BE2C (cell line): ENCODE measurements around the gene C12orf75.
"Not testable (repeated sequence)": the region's sequence is repeated elsewhere in the genome, so short reads cannot be mapped to it uniquely, and the experiment has no call there.

ENCODE experiments used
- DNase-seq: peaks from one replicate; pipeline ENCODE4 v3.0.0-alpha.2; 2020
- H3K27me3 ChIP-seq: fragments of 250-450 bp; sonication (Bioruptor Pico); 2 replicates; pipeline ENCODE4 v1.5.1; 2020; ENCODE audit warnings: mild to moderate bottlenecking
- H3K36me3 ChIP-seq: fragments of 250-450 bp; sonication (Bioruptor Pico); 2 replicates; pipeline ENCODE4 v1.5.1; 2020; ENCODE audit warnings: mild to moderate bottlenecking
- H3K4me1 ChIP-seq: fragments of 250-450 bp; sonication (Bioruptor Pico); 2 replicates; pipeline ENCODE4 v1.5.1; 2020
- H3K4me3 ChIP-seq: 2 replicates; pipeline ENCODE4 v1.5.1; 2011; ENCODE audit warnings: low read depth, low read length
- H3K9me3 ChIP-seq: fragments of 250-450 bp; sonication (Bioruptor Pico); 2 replicates; pipeline ENCODE4 v1.5.1; 2020
- TF ChIP-seq, protein P1 (sequence below): IDR thresholded peaks from 2 replicates; pipeline ENCODE4 v1.5.1; 2012; ENCODE audit warnings: mild to moderate bottlenecking, low read depth, low read length

C12orf75 gene

DNA sequence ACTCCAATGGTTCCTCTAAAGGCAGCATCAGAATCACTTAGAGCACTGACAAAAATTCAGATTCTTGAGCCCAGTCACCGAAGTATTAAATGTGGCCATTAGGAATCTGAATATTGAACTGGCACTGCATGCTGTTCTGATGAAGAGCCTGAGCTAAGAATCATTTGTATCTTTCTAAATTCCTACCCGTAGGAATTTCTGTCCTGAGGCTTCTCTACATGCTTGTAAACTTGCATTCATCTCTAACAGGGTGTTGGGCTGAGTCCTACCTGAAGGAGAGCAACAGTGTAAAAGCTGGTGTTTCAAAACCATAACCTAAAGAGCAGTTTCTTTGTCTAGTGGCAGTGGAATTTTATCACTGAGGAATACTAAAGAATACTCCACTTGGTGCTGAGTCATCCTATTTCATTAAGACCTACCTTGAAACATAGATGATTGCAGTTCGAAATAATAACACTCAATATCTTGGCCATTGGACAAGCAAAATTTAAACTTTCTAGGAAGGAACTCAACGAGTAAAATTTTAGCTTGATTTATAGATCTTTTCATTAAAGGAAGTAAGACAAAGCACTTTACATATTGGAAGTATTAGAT, 35.5 kb upstream of the C12orf75 start:
- H3K4me3 ChIP-seq = no peak overlapping the region
- H3K9me3 ChIP-seq = no peaks in the 10 kb centered on the region
- no peaks in the 10 kb centered on the region for H3K36me3 ChIP-seq
- H3K4me1 ChIP-seq = no peaks in the 10 kb centered on the region
- peaks cover 6% of the 10 kb centered on the region; the same call in 1 of the 2 replicates for H3K27me3 ChIP-seq
- TF ChIP-seq, protein P1, sequence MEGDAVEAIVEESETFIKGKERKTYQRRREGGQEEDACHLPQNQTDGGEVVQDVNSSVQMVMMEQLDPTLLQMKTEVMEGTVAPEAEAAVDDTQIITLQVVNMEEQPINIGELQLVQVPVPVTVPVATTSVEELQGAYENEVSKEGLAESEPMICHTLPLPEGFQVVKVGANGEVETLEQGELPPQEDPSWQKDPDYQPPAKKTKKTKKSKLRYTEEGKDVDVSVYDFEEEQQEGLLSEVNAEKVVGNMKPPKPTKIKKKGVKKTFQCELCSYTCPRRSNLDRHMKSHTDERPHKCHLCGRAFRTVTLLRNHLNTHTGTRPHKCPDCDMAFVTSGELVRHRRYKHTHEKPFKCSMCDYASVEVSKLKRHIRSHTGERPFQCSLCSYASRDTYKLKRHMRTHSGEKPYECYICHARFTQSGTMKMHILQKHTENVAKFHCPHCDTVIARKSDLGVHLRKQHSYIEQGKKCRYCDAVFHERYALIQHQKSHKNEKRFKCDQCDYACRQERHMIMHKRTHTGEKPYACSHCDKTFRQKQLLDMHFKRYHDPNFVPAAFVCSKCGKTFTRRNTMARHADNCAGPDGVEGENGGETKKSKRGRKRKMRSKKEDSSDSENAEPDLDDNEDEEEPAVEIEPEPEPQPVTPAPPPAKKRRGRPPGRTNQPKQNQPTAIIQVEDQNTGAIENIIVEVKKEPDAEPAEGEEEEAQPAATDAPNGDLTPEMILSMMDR = no peak
- no peak for DNase-seq

DNA sequence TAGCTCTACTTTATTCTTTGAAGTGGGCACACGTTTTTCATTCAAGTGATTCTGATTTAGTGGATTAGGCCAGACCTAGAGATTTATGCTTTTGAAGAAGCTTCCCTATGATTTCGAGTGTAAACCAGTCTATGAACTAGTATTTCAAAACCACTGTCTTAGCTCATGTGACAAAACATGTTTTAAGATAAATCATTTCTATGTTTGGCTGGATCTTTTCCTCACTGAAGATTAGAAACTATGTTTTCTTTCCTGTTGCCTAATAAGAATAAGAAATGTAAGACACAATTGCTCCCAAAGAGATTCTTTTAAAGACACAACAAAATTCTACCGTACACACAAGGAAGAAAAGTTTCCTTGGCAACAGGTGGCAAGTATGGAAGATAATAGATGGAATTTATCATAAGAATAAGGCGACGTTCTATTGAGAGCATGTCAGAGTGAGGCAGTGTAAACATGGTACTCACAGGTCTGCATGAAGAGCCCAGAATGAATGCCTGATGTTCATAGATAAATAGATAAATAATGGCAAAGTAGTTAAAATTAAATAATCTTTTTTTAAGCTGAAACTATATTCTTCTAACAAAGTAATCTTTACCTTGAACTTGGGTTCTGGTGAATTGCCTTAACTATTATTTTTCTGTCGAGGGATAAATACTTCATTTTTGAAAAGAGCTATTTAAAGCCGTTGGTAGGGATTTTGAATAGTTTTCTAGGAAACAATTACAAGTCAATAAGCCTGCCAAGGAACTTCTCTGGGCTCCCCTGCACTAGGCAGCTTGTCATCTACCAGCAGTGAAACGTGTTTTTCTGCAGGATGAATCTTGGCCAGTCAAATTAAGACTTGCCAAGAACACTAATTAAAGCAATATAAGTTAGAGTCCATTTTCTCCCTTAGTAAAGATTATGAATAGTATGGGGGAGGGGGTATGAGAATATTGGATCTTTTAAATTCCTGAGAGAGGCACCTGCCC, 34.1 kb upstream of the C12orf75 start:
- DNase-seq = no peak
- no peaks in the 10 kb centered on the region for H3K36me3 ChIP-seq
- TF ChIP-seq, protein P1 = no peak

DNA sequence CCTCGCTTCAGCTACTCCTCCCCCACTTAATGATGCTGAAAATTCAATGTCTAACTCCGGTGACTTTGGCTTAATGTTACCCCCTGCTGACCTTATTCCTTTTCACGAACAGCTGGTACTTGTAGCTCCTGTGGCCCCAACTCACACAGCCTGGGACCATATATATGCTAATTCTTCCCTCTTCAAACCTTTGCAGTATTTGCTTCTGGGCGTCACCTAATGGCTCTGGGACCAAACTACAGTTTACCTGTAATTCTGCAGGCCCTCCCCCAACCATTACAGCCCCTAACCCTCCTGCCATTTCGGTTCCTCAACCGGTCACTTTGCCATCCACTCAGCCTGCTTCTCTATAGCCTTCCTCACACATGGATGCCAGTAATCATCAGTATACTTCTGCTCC, 29.6 kb upstream of the C12orf75 start:
- DNase-seq = no peak

More for the DNA sequence above, 34.1 kb upstream of the C12orf75 start:
- Histone ChIP-seq H3K4me3 (no peak overlapping the region), H3K4me1 (no peaks in the 10 kb centered on the region), H3K27me3 (peaks cover 5% of the 10 kb centered on the region; the same call in 1 of the 2 replicates), H3K9me3 (no peaks in the 10 kb centered on the region)

DNA sequence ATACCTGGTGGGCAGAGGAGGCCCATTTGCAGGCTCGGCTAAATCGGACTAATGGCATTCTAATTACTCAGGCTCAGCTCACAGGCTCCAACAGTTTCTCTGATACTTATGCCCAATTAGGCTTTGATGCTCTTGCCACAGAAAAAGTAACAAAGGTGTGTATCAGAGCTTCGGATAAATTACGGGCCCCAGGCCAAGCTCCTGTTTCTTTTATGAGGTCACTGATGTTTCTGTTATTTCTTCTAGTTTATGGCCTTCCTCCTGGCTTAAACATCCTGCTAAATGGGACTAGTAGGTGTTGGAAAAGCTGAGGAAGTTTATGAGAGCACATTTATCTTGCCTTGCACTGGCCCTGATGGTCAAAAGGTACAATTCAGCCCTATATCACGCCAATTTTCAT, 28.8 kb upstream of the C12orf75 start:
- no peaks in the 10 kb centered on the region for H3K4me1 ChIP-seq
- TF ChIP-seq, protein P1 = no peak
- H3K9me3 ChIP-seq = no peaks in the 10 kb centered on the region
- DNase-seq = no peak
- H3K36me3 ChIP-seq = no peaks in the 10 kb centered on the region
- no peaks in the 10 kb centered on the region for H3K27me3 ChIP-seq
- H3K4me3 ChIP-seq = no peak overlapping the region

More for the DNA sequence above, 29.6 kb upstream of the C12orf75 start:
- Histone ChIP-seq H3K4me3 (no peak overlapping the region), H3K36me3 (no peaks in the 10 kb centered on the region), H3K4me1 (no peaks in the 10 kb centered on the region), H3K9me3 (no peaks in the 10 kb centered on the region), H3K27me3 (no peaks in the 10 kb centered on the region)
- TF ChIP-seq, protein P1 = no peak

DNA sequence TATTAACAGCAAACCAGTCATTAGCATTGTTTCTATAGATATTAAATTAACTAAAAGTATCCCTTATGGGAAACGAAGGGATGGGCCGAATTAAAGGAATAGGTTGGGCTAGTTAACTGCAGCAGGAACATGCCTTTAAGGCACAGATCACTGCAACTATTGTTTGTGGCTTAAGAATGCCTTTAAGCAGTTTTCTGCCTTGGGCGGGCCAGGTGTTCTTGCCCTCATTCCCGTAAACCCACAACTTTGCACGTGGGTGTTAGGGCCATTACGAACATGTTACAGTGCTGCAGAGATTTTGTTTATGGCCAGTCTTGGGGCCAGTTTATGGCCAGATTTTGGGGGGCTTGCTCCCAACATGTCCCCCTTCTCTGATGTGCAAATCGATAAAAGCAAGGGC, 27.5 kb upstream of the C12orf75 start:
- not testable (repeated sequence) for H3K4me3 ChIP-seq, H3K27me3 ChIP-seq, H3K9me3 ChIP-seq, DNase-seq, H3K36me3 ChIP-seq, H3K4me1 ChIP-seq

DNA sequence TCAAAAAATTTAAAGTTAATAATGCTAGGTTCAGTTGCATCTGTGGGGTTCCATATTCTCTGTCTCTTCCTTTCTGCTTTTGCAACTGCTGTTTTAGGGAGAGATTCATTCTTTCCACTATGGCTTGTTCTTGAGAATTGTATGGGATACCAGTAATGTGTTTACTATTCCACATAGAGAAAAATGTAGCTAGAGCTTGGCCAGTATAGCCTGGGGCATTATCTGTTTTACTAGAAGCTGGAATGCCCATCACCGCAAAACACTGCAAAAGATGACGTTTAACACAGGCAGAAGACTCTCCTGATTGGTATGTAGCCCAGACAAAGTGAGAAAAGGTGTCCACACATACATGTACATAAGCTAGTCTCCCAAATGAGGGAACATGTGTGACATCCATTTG, 25.9 kb upstream of the C12orf75 start:
- not testable (repeated sequence) for H3K9me3 ChIP-seq, DNase-seq, H3K27me3 ChIP-seq, H3K36me3 ChIP-seq, H3K4me1 ChIP-seq, H3K4me3 ChIP-seq

DNA sequence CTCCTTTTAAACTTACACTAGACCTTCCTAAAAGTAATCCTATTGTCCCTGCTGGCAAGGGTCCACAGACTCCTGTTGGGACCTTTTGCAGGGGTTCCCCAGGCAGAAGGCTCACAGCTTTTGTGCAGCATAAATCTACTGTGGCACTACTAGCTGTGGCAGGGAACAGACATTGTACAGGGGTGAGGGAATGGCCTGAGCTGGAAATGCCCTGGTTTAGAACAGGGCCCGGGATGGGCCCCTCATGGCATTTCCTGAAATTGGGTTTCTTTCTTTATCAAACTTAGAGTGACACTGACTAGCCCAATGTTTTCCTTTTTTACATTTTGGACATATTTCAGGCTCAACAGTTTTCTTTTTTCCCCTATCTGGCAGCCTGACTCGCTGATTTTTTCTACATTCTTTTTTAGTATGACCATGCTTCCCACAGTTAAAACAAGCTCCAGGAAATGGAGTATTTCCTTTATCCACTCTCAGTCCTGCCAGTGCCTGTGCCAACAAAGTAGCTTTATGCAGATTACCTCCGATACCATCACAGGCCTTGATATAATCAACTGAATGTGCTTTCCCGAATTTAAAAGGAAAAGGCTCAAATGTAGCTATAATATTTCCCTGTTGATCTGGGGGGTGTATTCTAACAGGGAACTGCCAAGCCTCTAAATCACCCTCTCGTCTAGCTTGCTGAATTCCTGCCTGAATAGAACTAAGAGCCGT, 22.7 kb upstream of the C12orf75 start:
- not testable (repeated sequence) for H3K4me3 ChIP-seq, H3K27me3 ChIP-seq, DNase-seq, H3K36me3 ChIP-seq, H3K9me3 ChIP-seq, H3K4me1 ChIP-seq

DNA sequence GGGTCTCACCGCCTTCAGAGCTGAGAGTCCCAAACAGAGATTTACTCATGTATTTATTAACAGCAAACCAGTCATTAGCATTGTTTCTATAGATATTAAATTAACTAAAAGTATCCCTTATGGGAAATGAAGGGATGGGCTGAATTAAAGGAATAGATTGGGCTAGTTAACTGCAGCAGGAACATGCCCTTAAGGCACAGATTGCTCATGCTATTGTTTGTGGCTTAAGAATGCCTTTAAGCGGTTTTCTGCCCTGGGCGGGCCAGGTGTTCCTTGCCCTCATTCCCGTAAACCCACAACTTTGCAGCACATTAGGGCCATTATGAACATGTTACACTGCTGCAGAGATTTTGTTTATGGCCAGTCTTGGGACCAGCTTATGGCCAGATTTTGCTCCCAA, 21.7 kb upstream of the C12orf75 start:
- H3K4me1 ChIP-seq, H3K9me3 ChIP-seq, DNase-seq, H3K27me3 ChIP-seq, H3K4me3 ChIP-seq, H3K36me3 ChIP-seq: not testable (repeated sequence)

DNA sequence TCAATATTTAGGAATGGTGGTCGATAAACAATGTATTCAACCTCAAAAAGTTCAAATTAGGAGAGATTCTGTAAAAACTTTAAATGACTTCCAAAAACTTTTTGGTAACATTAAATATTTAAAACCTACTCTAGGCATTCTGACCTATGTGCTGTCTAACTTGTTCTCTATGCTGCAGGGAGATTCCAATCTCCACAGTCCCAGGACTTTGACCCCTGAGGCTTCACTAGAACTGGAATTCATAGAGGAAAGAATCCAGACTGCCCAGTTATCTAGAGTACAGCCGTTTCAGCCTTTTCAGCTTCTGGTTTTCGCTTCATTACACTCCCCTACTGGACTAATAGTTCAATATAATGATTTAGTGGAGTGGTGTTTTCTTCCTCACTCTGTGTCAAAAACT, 21.1 kb upstream of the C12orf75 start:
- H3K36me3 ChIP-seq, DNase-seq: not testable (repeated sequence)

DNA sequence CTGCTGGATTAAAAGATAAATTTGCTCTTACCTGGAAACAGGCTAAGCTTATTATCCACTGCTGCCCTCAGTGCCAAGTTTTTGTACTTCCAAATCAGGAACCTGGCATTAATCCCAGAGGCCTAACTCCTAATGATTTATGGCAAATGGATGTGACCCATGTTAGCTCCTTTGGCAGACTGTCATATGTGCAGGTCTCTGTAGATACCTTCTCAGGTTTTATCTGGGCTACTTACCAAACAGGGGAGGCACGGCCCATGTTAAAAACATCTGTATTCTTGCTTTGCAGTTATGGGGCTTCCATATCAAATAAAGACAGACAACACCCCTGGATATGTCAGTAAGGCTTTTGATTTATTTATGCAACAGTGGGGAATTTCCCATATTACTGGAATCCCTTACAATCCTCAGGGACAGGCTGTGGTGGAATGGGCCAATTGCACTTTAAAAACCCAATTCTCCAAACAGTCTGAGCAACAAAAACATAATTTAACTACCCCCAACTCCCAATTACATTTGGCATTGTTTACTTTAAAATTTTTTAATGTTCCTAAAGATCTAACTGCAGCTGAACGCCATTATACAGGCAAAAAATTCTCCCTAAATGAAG, 19.9 kb upstream of the C12orf75 start:
- H3K9me3 ChIP-seq, H3K27me3 ChIP-seq, H3K4me1 ChIP-seq, H3K36me3 ChIP-seq, DNase-seq, H3K4me3 ChIP-seq: not testable (repeated sequence)

More for the DNA sequence above, 21.1 kb upstream of the C12orf75 start:
- not testable (repeated sequence) for H3K4me3 ChIP-seq, H3K4me1 ChIP-seq, H3K9me3 ChIP-seq, H3K27me3 ChIP-seq

DNA sequence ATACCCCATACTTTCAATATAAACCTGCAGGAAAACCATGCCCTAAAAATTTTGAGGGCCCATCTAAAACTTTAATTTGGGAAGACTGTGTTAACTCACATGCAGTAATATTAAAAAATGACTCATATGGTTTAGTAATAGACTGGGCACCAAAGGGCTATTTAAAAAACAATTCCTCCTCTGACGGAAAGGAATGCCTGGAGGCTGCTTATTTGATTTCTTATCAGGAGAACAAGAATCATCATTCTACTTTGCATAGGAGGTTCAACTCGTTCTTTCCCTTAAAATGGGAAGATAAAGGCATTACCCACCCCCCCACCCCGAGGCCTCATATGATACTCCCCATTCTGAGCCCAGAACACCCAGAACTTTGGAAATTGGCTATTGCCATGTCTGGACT, 18.6 kb upstream of the C12orf75 start:
- not testable (repeated sequence) for H3K4me1 ChIP-seq, H3K27me3 ChIP-seq, H3K36me3 ChIP-seq, H3K4me3 ChIP-seq, DNase-seq, H3K9me3 ChIP-seq
